Gastrocnemius medialis (tissue), 4 donors: Measurements from ENCODE around the gene TRIO.

Experiments used
- POLR2A ChIP-seq, 2 donors: fragments of 450-650 bp; IDR thresholded peaks; one replicate each; pipeline ENCODE4 v1.6.1; 2017; ENCODE audit warnings: antibody characterized with exemption in 2 of 2, mild to moderate bottlenecking in 2 of 2, moderate library complexity in 2 of 2
- TF ChIP-seq, protein P1 (sequence below), 5 experiments: fragments of 450-650 bp in 3 of 5; fragments of 200-600 bp in 2 of 5; sonication (generic) in 2 of 5; IDR thresholded peaks in 4 of 5; conservative IDR thresholded peaks in 1 of 5; 1 replicate in 4 of 5; 2 replicates in 1 of 5; pipeline ENCODE4 v1.5.1; 2016 to 2019; ENCODE audit warnings: antibody characterized with exemption in 5 of 5, mild to moderate bottlenecking in 3 of 5, moderate library complexity in 3 of 5

DNA sequence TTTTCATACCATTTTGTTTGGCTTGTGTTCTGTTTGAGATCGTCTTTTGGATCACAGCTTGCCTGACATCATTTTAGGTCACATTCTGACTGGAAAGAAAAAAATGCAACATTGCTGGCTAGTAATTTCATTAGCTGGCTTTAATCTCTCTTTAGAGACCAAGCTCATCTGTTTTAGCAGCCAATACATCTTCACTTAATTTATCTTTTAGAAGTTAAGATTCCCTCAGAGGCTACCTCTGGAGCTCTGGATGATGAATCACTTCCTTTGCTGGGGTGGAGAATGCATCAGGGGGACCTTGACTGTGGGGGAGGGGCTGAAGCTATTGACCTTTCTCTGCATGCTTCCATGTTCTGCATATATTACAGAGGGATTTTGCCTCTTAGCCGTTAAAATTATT lies 256.9 kb downstream of the TRIO start:
- TF ChIP-seq, protein P1, sequence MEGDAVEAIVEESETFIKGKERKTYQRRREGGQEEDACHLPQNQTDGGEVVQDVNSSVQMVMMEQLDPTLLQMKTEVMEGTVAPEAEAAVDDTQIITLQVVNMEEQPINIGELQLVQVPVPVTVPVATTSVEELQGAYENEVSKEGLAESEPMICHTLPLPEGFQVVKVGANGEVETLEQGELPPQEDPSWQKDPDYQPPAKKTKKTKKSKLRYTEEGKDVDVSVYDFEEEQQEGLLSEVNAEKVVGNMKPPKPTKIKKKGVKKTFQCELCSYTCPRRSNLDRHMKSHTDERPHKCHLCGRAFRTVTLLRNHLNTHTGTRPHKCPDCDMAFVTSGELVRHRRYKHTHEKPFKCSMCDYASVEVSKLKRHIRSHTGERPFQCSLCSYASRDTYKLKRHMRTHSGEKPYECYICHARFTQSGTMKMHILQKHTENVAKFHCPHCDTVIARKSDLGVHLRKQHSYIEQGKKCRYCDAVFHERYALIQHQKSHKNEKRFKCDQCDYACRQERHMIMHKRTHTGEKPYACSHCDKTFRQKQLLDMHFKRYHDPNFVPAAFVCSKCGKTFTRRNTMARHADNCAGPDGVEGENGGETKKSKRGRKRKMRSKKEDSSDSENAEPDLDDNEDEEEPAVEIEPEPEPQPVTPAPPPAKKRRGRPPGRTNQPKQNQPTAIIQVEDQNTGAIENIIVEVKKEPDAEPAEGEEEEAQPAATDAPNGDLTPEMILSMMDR (IDR thresholded peaks at IDR 0.05 in 4 of 5, conservative IDR thresholded peaks at IDR 0.05 in 1 of 5), result no peak
- no peak for TF ChIP-seq POLR2A (IDR thresholded peaks at IDR 0.05)
